NT2/D1 (cell line): ENCODE measurements around the gene FSD1.

Experiments used
- DNase-seq: peaks from one replicate; pipeline ENCODE4 v3.0.0-alpha.2; 2011; ENCODE audit warnings: low read depth, low spot score
- H3K27me3 ChIP-seq: 2 replicates; pipeline ENCODE4 v1.6.0; 2011; ENCODE audit warnings: mild to moderate bottlenecking; ENCODE audit not compliant: insufficient read length, insufficient read depth
- H3K36me3 ChIP-seq: 2 replicates; pipeline ENCODE4 v1.6.1; 2011; ENCODE audit warnings: mild to moderate bottlenecking, low read length, mixed read lengths; ENCODE audit not compliant: insufficient read depth, insufficient read length
- H3K4me1 ChIP-seq: 2 replicates; pipeline ENCODE4 v1.5.1; 2011; ENCODE audit not compliant: insufficient read depth, insufficient read length
- H3K4me3 ChIP-seq: 2 replicates; pipeline ENCODE4 v1.5.1; 2011; ENCODE audit warnings: low read depth; ENCODE audit not compliant: insufficient read length
- H3K9ac ChIP-seq: 2 replicates; pipeline ENCODE4 v1.6.0; 2011; ENCODE audit warnings: low read depth; ENCODE audit not compliant: insufficient read length
- H3K9me3 ChIP-seq: 2 replicates; pipeline ENCODE4 v1.5.1; 2011; ENCODE audit warnings: mild to moderate bottlenecking, low read length; ENCODE audit not compliant: insufficient read depth
- SUZ12 ChIP-seq: IDR thresholded peaks from 2 replicates; pipeline ENCODE4 v1.6.1; 2011; ENCODE audit not compliant: insufficient read length, insufficient read depth; ENCODE audit errors: extremely low read depth
- YY1 ChIP-seq: IDR thresholded peaks from 2 replicates; pipeline ENCODE4 v1.6.1; 2011; ENCODE audit not compliant: insufficient read length, insufficient read depth
- ZNF274 ChIP-seq: IDR thresholded peaks from 2 replicates; pipeline ENCODE4 v1.6.1; 2011; ENCODE audit warnings: mild to moderate bottlenecking, low read depth, low read length

Gene FSD1

GRCh38 chr19:4288091-4288777 lies 16.2 kb upstream of the FSD1 start:
- H3K9ac ChIP-seq: no peak overlapping the region
- DNase-seq: no peak

DNA sequence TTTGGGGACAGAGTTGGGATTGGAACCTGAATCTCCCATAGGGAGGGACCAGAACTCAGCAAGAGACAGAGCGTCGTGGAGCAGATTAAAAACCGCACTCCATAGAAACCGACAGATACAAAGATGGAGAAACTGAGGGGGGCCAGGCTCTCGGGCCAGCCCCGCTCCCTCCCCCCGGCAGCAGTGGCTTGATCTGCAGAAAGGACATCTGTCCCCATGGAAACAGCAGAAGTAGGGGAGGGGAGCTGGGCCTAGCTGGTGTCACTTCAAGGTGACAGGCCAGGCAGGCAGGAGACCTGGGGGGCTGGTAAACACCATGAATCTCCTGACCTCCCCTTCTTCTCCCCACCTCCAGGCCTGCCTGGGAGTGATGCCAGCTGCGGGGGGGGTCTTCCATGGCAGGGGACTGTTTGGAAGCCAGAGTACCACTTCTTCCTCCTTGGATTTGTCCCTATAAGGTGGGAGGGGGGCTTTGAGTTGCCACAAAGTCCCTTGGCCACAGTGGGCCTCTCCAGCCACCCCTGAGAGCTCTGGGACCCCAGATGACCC lies 13.1 kb upstream of the FSD1 start:
- TF ChIP-seq ZNF274: no peak
- no peak for TF ChIP-seq YY1
- TF ChIP-seq SUZ12: no peak
- Histone ChIP-seq H3K36me3 (no peaks in the 10 kb centered on the region), H3K4me3 (no peak overlapping the region), H3K9me3 (no peaks in the 10 kb centered on the region), H3K9ac (no peak overlapping the region), H3K27me3 (no peaks in the 10 kb centered on the region), H3K4me1 (peaks cover 10% of the 10 kb centered on the region)
- DNase-seq: no peak

More at GRCh38 chr19:4288091-4288777, 16.2 kb upstream of the FSD1 start:
- no peak for TF ChIP-seq ZNF274
- TF ChIP-seq SUZ12: no peak
- TF ChIP-seq YY1: no peak
- Histone ChIP-seq H3K9me3 (no peaks in the 10 kb centered on the region), H3K4me3 (no peak overlapping the region), H3K4me1 (peaks cover 5% of the 10 kb centered on the region), H3K27me3 (no peaks in the 10 kb centered on the region), H3K36me3 (no peaks in the 10 kb centered on the region)

DNA sequence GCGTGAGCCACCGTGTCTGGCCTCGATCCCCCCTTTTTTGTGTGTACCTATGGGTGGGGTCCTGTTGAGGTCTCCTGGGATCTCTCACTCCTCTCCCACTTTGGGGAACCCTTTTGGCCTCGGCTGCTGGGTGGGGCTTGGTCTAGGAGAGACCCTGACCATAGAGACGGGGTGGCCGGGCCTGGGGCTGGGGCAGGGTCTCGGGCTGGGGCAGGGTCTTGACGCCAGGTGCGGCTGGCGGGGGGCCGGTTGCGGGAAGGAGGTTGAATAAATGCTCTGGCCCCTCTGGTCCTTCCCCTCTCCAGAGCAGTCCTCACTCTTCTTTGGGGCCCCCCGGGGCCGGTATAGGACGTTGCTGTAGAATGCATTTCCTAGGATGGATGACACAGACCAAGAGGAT lies 11.9 kb upstream of the FSD1 start:
- Histone ChIP-seq H3K9me3 (no peaks in the 10 kb centered on the region), H3K4me1 (peaks cover 15% of the 10 kb centered on the region), H3K9ac (no peak overlapping the region), H3K4me3 (no peak overlapping the region), H3K27me3 (no peaks in the 10 kb centered on the region), H3K36me3 (no peaks in the 10 kb centered on the region)
- TF ChIP-seq YY1 (no peak), SUZ12 (no peak), ZNF274 (no peak)
- DNase-seq: no peak

DNA sequence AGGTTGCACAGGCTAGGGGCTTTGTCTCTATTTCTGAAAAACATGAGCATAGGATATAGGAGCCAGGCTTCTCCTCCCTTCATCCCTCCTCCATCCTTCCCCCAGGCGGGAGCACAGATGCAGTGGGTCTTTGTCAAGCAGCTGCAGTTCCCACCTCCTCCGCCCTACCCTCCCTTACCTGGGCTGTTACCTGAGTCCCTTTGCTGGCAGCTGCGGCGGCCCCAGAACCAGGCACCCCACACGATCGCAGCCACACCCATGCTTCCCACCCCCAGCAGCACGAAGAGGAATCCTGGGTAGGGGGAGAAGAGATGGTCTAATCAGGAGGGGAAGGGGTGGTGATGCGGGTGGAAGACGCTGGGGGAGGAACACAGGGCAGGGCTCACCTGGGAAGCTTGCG lies 10.0 kb upstream of the FSD1 start:
- Histone ChIP-seq H3K9me3 (no peaks in the 10 kb centered on the region), H3K4me1 (peaks cover 15% of the 10 kb centered on the region), H3K9ac (peak overlapping the region; percentile 2), H3K27me3 (no peaks in the 10 kb centered on the region), H3K36me3 (no peaks in the 10 kb centered on the region), H3K4me3 (no peak overlapping the region)
- DNase-seq: no peak
- no peak for TF ChIP-seq ZNF274
- TF ChIP-seq YY1: no peak

DNA sequence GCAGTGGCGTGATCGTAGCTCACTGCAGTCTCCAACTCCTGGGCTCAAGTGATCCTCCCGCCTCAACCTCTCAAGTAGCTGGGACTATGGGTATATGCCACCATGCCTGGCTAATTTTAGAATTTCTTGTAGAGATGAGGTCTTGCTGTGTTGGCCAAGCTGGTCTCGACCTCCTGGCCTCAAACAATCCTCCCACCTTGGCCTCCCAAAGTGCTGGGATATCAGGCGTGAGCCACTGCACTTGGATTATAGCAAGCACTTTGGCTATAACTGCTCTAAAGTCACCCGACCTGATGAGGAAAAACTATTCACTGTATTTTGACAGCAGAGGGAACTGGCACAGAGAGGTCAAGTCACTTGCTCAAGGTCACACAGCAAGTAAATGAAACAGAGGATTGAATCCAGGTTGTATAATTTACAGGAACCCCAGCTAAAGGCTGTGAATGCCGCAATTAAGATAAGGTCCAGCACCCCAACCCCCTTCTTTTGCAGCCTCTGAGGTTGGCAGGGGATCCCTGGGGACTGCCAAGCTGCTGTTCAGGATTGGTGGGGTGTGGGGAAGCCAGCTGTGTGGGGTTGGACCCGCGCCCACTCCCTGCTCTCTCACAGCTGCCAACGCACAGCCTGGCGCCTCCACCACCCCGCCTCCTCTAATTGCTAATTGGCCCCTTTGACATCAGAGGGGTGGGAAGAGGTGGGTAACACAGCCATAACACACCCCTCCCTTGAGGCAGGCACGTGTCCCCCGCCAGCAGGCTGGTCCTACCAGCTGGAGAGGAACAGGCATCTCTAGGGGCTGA lies 8.2 kb upstream of the FSD1 start:
- Histone ChIP-seq H3K36me3 (no peaks in the 10 kb centered on the region), H3K4me1 (peaks cover 13% of the 10 kb centered on the region), H3K9ac (no peak overlapping the region), H3K4me3 (no peak overlapping the region), H3K27me3 (no peaks in the 10 kb centered on the region), H3K9me3 (no peaks in the 10 kb centered on the region)
- no peak for TF ChIP-seq ZNF274
- TF ChIP-seq YY1: no peak
- no peak for TF ChIP-seq SUZ12
- no peak for DNase-seq

GRCh38 chr19:4297901-4298809 lies 6.2 kb upstream of the FSD1 start:
- no peak for TF ChIP-seq SUZ12
- no peak for TF ChIP-seq YY1
- TF ChIP-seq ZNF274: no peak
- Histone ChIP-seq H3K27me3 (no peaks in the 10 kb centered on the region), H3K36me3 (no peaks in the 10 kb centered on the region), H3K4me3 (no peak overlapping the region), H3K9ac (peak overlapping the region; percentile 4), H3K9me3 (no peaks in the 10 kb centered on the region), H3K4me1 (peaks cover 12% of the 10 kb centered on the region)
- no peak for DNase-seq
